NCI-H526 treated with DMSO at 0.1 percent for 48 hours (cell line): ENCODE data around the gene ERG.

Experiments used
- DNase-seq: peaks from one replicate; lab custom pipeline; 2025; lab: John Stamatoyannopoulos, UW

Gene ERG

DNA sequence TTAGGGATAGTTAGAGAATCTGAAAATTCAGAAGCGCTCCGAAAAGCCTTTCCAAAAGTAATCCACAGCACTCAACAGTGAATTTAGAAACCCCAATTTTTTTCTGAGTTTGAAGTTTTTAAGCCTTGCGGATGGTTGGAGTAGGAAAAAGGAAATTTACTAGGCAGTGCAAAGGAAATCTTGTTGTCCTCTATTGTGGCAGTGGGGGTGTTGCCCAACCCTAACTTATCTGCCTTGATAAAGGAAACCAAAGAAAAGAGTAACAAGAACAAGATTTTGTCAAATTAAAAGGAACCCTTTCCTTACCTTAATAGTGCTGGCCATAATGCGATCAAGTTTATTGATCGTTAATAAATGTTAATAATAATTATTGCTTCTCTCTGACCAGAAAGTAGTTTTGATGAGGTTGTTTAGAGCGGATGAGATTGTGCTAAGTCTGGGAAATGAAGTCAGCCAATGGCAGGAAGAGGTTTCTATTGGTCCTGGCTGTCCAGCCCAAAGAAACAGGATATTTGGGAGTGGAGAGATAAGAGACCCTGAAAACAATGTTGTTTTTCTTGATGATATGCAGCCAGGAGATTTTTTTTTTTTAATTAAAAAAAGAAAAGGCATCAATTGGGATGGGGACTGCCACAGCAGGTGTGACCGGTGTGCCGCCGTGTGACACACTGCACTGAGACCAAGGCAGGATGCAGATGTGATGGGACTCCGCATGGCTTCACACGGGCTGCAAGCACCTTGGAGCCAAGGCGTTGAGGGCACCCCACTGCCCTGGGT lies at the start of gene ERG:
ERG (minus strand) TSS at position 421 of the 777 bp plus-strand sequence; CDS start at position 324, 97 bp downstream.
- DNase-seq = no peak

GRCh38 chr21:38544661-38545060 lies 46.4 kb upstream of the ERG start:
- no peak for DNase-seq

- DNase-seq = no peak
Measured at GRCh38 chr21:38542263-38542662, 44.0 kb upstream of the ERG start.

DNA sequence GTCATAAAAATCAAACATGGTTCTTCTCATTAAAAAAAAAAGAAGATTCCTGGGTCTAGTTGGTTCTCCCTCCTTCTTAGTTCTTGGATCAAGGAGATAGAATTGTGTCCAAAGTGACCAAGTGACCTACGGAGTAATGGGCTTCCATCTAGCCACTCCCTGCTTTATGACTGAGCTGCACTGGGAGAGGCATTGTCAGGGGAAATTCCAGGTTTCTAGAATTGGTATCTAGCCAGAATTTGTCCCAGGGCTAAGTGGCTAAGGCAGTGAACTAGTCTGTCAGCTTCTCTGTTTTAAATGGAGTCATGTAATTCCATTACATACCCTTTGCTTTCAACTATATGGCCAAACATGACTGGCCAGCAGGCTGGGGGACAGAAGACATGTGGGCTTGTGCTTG lies 40.1 kb upstream of the ERG start:
- no peak for DNase-seq

DNA sequence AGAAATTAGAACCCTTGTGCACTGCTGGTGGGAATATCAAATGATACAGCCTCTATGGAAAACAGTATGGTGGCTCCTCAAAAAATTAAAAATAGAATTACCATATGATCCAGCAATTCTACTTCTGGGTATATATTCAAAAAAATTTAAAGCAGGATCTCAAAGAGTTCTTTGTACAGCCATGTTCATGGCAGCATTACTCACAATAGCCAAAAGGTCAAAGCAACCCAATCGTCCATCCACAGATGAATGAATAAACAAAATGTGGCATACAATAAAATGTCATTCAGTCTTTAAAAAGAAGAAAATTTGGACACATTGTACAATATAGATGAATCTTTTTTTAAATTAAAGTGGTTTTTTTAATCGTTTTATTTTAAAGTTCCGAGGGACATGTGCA lies 36.3 kb upstream of the ERG start:
- peak; percentile 35 for DNase-seq

DNA sequence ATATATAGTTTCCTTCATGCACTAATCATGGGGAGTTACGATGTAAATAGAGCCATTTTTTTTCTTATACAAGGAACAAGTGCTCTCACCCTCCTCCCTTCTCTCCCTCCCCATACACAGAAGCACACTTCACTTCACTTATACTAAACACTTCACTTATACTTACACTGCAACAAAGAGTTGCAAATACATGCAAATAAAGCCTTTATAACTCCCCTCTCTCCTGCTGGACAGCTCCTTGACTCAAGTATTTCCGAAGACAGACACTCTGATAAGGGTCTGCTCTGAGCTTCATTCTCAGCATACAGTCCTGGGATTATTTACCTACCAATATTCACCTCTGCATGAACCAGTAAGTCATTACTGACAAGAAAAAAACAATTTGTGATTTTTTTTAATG lies 35.6 kb upstream of the ERG start:
- peak; percentile 39 for DNase-seq

GRCh38 chr21:38531591-38531990 lies 33.3 kb upstream of the ERG start:
- DNase-seq = no peak

GRCh38 chr21:38531039-38531541 lies 32.8 kb upstream of the ERG start:
- no peak for DNase-seq

DNA sequence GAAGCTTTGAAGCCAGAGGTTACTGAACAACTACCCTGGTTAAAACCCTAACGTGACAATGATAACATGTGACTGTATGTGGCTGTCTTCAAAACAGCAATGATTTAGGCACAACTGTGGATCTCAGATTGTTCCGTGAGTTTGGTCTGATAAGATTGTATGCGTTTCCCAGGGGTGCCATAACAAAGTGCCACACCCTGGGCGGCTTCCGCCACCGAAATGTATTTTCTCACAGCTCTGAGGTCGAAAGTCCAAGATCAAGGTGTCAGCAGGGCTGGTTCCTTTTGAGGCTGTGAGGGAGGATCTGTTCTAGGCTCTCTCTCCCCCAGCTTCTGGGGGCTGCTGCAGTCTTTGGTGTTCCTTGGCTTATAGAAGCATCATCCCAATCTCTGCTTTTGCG lies 29.5 kb upstream of the ERG start:
- DNase-seq = no peak

DNA sequence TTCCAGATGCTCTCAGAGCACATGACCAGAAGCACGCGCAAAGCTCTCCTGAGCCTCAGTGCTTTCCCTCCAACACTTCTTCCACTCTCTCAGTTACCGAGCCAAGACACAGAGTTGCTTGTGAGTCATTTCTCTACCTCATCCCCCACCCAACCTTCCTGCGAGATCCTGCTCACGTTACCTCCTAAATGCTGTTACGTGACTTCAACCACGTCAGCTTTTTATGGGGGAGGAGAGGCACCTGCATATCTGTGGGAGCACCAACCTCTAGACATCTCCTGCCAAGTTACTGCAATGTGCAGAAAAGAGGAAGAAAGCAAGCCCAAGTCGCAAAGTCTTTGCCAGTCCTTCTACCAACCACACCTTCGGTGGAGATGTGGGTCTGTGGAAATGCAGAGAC lies 27.2 kb upstream of the ERG start:
- DNase-seq = no peak

- no peak for DNase-seq
Measured at GRCh38 chr21:38524168-38525153, 26.2 kb upstream of the ERG start.

DNA sequence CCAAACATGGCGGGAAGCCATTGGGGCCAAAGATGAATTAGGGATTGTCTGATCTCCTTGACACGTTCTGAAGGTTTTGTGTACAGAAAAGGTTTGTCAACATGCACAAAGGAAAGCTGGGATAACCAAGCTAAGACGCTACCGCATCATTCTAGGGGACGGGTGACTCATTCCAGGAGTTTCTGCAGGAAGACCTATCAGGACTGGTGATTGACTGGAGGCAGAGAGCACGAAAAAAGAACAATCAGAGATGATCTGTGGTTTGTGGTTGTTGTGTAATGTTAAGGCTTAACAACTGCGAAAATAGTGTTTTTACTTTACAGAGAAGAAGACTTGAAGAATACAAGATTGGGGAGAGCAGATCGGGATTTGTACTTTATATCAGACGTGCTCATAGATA lies 22.2 kb upstream of the ERG start:
- no peak for DNase-seq

DNA sequence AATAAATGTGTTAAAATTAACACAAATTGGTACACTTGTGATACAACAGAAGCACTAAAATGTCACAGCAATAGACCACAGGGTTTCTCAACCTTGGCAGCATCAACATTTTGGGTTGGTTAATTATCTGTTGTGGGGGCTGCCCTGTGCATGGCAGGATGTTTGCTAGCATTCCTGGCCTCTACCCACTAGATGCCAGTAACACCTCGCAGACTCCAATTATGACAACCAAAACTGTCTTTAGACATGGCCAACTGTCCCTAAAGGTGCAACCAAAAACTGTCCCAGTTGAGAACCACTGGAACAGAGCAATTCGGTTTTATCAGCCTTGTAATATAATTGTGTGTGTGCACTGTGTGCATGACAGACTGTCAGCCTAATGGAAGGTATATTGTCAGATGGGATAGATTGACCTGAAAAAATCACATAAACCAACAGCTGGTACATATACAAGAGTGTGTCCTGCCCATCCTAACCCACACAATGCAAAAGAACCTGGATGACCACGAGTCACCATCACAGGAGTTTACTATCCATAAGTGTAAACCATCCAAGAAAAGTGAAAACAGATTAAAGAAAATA lies 13.5 kb upstream of the ERG start:
- DNase-seq = no peak

DNA sequence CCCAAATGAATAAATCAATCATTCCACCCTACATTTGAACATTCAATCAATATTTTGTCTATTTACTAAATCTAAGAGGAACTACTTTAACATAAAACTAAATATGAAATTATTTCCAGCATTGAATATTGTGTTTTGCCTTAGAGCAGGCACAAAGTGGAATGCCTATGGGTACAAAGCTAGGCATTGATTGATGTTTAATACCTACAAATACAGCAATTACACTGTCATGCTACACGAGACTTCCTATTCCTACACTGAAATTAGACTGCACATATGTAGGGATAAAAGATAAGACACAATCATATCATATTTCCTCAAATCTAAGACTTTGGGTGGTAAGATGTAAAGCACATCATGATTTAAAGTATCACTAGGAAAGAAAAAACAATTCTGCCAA lies 12.9 kb upstream of the ERG start:
- DNase-seq = no peak

GRCh38 chr21:38507374-38507942 lies 9.2 kb upstream of the ERG start:
- DNase-seq = no peak

DNA sequence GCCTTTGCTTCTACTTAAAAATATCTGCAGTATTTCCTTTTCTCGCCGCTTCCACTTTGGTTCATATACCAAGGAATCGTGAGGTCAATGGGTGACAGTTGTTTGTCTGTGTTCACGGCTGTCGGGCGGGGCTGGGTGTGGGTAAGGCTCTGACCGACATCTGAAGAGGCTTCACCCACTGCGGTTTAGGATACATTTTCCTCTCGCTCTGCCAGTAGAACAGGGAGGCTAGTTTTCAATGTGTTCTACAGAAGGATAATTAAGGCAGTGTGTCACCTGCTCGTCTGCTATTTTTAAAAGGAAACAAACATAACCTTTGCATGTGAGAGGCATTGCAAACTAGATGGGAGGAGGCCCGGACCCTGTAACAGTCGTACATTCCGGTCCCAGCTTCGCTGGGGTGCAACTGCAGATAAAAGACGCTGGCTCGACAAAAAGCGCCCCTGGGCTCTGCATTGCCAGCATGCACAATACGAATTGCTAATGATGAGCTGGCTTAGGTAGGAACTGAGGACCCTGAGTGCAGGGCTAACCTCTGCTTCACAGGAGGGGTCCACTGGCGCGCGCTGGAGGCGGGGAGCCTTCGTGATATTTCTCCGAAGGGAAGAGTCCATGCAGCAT lies 8.5 kb upstream of the ERG start:
- DNase-seq = peak; percentile 61

DNA sequence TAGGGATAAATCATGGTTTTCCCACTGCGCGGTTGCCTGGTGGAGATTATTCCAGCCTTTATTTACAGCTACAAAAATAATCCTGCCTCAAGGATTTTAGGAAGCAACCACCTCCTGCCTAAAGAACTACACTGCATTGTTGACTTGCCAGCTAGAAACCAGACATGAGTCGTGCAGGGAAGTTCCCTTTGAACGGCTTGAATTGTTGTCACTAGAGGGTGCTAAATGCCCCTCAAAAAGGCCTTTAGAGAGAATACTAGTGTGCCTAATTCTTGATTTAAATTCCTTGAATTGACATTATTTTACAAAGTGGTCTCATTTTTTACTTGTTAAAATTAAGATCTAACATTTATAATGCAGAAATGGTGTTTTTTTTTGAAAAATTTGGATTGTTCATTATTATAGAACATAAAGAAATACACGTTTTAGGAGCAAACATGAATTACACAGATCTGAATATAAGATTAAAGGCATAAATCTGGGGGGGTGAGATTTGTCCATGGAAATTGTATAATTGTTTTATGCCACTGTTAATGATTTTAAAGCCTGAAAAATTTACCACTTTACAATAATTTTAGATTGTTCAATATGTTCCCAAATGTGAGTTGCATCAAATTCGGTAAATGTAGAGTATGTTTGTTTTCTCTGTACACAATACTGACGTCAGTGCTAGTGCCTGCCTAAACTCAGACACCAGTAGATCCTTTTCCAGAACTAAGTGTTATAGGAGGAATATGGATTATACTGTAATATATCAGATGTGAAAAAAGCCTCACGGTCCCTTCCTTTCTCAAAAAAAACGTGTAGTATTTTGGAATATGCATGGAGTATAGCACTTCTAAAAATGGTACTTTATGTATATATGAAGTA lies 7.6 kb upstream of the ERG start:
- DNase-seq = peak; percentile 49

DNA sequence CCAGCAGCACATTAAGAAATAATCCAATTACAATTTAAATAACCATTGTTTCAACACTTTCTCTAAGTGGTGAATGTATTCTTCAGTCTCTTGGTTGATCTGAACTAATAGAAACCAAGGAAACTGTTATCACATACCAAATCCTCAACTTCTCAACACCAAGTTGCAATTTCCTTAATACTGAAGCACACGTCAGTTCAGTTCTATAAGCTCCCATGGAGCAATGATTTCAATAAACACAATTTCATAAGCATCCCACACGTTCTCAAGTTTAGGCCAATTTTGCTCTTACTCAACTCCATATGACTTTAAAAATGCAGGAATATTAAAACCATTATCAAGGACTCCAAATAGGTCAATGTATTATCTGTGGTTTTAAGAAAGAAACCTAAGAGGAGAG lies 5.8 kb upstream of the ERG start:
- DNase-seq = no peak

DNA sequence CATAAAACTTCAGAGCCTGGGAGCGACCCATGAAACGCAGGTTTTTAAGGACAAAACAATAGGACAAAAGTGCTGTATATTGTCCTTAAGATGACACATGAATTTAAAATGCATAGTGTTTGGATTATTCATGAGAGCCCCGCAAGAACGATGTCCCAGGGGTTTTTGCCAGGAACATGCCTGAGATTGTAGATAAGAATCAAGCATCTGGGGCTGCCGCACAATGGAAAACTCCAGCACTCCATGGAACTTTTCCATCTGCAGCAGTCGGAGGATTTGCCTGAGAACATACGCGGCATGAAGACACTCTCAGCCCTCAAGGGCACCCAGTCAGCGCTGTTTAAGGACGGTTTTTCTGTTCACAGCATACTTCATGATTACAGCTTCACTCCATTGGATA lies 5.3 kb upstream of the ERG start:
- no peak for DNase-seq

DNA sequence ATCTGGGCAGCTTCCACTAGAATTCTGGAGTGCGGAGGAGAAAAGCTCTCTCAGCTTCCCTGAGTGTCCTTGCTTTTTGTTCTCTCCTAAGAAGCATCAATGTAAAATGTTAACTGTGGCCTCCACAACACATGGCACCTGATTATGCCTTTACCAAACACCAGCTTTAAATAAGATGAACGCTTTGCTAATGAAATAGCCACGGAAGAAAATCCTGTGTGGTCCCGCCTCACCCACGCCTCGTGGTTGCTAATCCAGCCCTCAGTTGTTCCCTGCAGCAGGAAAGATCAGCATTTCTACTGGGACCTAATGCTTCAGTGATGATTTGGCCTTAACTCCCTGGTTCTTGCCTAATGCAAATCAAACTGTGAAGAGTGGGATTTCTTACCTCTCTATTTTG lies 1.8 kb upstream of the ERG start:
- no peak for DNase-seq

DNA sequence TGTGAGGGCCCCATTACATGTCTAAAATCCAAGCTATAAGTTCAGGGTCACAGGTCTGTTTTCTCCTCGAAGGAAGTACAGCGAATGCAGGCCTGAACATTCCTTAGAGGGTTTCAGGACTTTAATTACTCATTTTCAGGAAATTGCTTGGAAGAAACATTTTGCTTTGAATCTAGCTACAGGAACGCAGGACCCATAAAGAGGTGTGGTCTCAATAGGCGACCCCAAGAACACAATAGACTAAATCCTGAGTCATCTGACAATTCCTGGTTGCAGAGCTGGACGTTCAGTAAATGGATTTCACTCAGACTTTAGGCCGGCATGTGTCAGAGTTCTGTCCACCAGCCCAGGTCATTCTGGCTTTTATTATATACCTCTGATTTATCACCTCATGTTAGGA lies 1.0 kb upstream of the ERG start:
- DNase-seq = no peak
